ENCODE measurements around the gene CTDSPL.

The CTDSPL gene

DNA sequence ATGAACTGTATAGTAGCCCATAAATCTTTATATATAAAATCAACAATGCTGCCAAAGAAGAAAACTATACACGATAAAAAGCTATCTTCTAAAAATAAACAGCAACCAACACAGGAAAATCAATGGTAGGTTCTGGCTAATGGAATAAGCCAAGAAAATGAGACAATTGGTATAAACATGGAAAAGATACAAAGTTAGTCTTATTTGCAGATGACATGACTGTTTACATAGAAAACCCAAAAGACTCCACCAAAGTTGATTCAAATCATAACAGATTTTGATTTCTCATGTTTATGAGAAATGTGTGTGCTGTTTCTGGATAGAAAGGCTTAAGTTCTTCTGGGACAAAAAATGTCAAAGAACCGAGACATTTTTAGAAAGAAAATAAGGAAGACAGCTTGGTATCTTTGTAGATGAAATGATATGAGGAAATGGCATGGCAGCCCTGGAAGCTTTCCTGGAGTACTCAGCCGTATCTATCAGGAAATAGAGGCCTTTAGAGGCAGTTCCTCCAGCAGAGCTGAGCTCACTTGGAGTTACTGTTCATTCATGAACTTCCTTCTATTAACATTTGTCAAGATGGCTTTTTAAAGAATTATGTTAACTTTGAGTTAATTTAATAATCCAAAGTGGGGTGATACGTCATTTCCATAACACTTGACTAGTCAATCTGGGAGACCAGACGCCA lies 92.2 kb downstream of the CTDSPL start:
- no peak overlapping the region for H3K4me3 ChIP-seq (ENCODE audit: low read depth, low read length)
- TF ChIP-seq, protein P1, sequence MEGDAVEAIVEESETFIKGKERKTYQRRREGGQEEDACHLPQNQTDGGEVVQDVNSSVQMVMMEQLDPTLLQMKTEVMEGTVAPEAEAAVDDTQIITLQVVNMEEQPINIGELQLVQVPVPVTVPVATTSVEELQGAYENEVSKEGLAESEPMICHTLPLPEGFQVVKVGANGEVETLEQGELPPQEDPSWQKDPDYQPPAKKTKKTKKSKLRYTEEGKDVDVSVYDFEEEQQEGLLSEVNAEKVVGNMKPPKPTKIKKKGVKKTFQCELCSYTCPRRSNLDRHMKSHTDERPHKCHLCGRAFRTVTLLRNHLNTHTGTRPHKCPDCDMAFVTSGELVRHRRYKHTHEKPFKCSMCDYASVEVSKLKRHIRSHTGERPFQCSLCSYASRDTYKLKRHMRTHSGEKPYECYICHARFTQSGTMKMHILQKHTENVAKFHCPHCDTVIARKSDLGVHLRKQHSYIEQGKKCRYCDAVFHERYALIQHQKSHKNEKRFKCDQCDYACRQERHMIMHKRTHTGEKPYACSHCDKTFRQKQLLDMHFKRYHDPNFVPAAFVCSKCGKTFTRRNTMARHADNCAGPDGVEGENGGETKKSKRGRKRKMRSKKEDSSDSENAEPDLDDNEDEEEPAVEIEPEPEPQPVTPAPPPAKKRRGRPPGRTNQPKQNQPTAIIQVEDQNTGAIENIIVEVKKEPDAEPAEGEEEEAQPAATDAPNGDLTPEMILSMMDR (conservative IDR thresholded peaks at IDR 0.05; ENCODE audit: low read depth, low read length) = no peak
- DNase-seq (ENCODE audit: low read depth) = no peak

DNA sequence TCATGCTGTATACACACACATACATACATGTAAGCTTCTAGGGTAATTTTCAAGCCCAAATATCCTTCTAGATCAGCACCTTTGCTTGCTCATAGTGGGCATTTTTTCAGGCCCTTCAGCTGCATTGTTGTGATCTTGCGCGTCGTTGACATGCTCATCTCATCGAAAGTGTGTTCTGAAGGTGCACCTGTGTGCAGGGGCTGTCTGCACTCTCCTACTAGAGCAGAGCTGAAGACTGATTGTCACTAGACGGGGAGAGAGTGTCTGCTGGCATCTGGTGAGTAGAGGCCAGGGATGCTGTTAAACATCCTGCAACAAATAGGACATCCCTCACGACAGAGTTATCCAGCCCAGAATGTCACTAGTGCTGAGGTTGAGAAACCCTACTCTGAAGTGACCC lies 93.2 kb downstream of the CTDSPL start:
- TF ChIP-seq, protein P1 (conservative IDR thresholded peaks at IDR 0.05; ENCODE audit: low read depth, low read length) = no peak

DNA sequence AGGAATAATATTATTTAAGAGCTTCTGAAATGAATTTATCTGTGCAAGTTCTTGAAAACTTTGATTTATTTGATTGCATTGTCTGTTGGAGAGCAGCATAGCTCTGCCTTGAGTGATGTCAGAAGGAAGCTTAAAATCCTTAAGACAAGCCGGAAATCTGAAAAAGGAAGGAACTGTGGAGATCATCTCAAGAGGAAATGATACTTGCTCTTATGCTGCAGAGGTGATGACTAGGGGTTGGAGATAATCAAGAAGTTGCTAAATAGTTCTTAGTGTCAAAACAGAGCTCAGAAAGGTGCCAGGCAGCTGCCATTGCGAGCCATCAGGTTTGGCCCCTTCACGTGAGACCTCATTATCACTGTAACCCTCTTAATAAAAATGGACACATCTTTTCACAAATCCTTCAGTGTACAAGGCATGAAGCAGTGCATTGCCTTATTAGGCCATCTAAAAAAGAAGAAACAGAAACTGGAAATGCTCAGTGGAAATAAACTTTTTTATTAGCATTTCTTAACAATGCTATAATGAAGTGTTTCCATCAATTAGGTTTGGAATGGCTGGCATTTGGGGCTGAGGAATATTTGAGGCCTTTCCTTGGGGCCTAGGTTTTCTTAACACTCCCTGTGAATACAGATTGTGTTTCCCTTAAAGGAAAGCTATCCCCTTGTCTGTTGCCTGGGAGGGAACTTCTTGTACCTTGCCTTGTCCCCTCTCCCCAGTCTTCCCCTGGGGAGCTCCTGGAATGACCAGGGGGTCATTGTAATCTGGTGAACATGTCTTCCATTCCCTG lies 94.4 kb downstream of the CTDSPL start:
- no peak overlapping the region for H3K4me3 ChIP-seq (ENCODE audit: low read depth, low read length)
- DNase-seq (ENCODE audit: low read depth) = no peak
- TF ChIP-seq, protein P1 (conservative IDR thresholded peaks at IDR 0.05; ENCODE audit: low read depth, low read length) = no peak

More for the DNA sequence above, 93.2 kb downstream of the CTDSPL start:
- no peak for DNase-seq (ENCODE audit: low read depth)
- H3K4me3 ChIP-seq (ENCODE audit: low read depth, low read length) = no peak overlapping the region

DNA sequence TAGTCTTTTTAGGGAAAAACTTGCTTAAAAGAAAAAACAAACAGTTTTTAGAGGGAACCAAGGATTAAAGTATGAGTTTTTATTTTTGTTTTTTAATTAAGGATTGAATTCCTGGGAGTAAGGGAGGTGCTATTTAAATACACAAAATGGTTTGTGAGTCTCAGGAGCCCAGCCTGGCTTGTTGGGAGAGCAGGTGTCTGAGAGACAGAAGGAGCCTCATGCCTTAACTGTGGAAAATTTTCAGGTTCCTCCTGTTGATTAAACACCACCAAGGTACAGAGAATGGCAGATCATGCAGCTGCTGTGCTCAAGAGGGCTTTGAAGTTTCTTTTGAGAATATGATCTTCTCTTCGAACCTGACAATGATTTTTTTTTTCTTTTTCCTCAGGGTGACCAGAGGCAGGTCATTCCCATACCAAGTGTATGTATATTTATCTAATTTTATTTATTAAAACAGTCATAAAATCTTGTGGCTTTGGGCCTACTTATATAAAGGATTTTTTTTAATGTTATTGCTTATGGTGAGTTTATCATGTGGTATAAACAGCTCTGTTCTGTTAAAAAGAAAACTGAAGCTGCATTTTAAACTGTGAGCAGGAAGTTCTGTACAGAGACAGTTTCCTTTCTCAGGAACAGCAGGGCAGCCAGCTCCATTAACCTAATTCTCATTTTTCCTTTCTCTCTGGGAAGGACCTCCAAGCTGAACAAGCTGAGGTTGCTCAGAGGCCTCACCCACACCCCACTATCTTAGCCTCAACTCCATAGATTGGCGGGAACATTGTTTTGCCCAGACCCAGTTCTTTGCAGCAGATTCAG lies 95.3 kb downstream of the CTDSPL start:
- DNase-seq (ENCODE audit: low read depth) = no peak
- no peak overlapping the region for H3K4me3 ChIP-seq (ENCODE audit: low read depth, low read length)

DNA sequence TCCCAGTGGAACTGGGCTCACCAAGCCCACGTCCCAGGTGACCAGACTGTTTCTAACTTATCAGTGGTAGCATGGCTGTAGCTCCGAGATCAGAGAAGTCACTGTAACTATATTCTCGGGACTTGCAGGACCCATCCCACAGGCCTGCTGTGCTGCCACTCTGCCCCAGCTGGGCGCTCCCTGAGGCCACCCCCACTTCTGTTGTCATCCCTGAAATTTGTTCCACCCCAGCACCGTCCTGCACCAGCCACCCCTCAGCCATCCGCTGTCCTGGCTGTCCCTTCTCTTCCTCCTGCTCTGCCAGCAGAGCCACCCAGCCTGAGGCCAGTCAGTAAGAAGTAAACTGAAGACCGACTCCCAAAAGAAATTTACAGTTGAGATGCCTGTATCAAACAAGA lies 95.9 kb downstream of the CTDSPL start:
- H3K4me3 ChIP-seq (ENCODE audit: low read depth, low read length) = no peak overlapping the region
- TF ChIP-seq, protein P1 (conservative IDR thresholded peaks at IDR 0.05; ENCODE audit: low read depth, low read length) = no peak
- DNase-seq (ENCODE audit: low read depth) = no peak

More for the DNA sequence above, 95.3 kb downstream of the CTDSPL start:
- TF ChIP-seq, protein P1 (conservative IDR thresholded peaks at IDR 0.05; ENCODE audit: low read depth, low read length) = no peak

DNA sequence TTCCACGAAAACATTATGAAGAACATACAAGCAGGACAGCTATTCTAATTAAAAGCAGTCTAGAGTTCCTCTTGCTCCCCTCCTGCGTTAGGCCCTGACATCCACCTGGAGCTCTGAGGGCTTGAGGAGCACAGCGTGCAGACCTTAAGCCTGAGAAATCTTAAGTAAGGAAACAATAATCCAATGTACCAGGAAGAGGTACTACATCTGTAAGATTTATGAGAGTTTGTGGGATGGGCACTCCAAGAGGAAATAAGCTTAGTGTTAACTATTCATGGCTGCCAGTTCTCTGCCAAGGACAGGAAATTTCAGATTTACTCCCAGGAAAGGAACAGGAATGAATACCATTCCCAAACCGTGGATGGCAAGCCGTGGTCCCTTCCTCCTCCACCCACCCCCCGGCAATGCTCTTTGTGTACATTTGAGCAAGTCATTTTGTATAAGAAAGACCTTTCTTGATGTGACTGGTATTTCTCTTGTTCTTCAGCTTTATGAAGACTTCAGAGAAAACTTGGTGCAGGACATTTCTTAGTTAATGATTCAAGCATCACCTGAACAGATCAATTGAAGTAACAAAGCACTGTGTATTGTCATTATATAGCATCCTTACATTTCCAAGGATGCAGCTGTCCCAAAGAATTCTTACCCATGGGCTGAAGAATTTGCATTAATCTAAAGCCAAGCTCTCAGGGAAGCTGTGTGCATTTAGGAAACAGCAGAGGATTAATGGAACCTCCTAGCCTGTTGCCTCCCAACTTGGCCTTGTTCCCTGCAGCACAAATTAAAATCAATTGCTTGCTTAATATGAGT lies 100.1 kb downstream of the CTDSPL start:
- no peak overlapping the region for H3K4me3 ChIP-seq (ENCODE audit: low read depth, low read length)
- TF ChIP-seq, protein P1 (conservative IDR thresholded peaks at IDR 0.05; ENCODE audit: low read depth, low read length) = no peak
- no peak for DNase-seq (ENCODE audit: low read depth)

Measured in choroid plexus epithelial cell (primary cell).